MG63 (cell line): ENCODE results near the gene DCANP1. TPM values are rescaled to one million over a fixed set of nuclear protein-coding genes. Genes with fewer than 3 reads are reported as not detected.
"Not testable (repeated sequence)": the region's sequence is repeated elsewhere in the genome, so short reads cannot be mapped to it uniquely, and the experiment has no call there.

Source experiments
- DNase-seq: peaks from one replicate; pipeline ENCODE4 v3.0.0-alpha.2; 2020
- H3K27me3 ChIP-seq: fragments of 250-450 bp; sonication (Bioruptor Pico); 2 replicates; pipeline ENCODE4 v1.5.1; 2020; ENCODE audit warnings: mild to moderate bottlenecking, moderate library complexity
- H3K36me3 ChIP-seq: fragments of 250-450 bp; sonication (Bioruptor Pico); 2 replicates; pipeline ENCODE4 v1.5.1; 2020; ENCODE audit warnings: mild to moderate bottlenecking, moderate library complexity
- H3K4me3 ChIP-seq: fragments of 250-450 bp; sonication (Bioruptor Pico); 2 replicates; pipeline ENCODE4 v1.5.1; 2020; ENCODE audit warnings: mild to moderate bottlenecking, moderate library complexity
- H3K9me3 ChIP-seq: fragments of 250-450 bp; sonication (Bioruptor Pico); 2 replicates; pipeline ENCODE4 v1.5.1; 2020; ENCODE audit warnings: mild to moderate bottlenecking, moderate library complexity
- total RNA-seq: library from RNA; depleted of rRNA; stranded (reverse); fragments of >200 nt; shearing (Covaris generic); gene quantifications from 2 replicates; pipeline ENCODE4 v1.2.3, GENCODE V29; 2014; ENCODE audit warnings: low replicate concordance; rRNA removed

DCANP1 gene, protein sequence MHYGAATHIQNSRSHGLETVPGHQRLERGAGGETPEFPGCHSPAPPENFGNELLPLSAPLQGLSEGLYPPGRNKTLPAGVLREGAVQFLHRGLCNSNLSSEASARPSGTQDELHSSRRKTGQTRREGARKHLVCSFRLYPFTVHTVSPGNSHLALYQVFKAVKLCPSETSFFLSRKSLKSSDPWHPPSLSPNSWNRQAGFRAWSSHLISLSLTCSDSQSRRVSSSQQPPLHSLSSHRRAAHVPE
- total RNA-seq, result not detected in 2 replicates

DNA sequence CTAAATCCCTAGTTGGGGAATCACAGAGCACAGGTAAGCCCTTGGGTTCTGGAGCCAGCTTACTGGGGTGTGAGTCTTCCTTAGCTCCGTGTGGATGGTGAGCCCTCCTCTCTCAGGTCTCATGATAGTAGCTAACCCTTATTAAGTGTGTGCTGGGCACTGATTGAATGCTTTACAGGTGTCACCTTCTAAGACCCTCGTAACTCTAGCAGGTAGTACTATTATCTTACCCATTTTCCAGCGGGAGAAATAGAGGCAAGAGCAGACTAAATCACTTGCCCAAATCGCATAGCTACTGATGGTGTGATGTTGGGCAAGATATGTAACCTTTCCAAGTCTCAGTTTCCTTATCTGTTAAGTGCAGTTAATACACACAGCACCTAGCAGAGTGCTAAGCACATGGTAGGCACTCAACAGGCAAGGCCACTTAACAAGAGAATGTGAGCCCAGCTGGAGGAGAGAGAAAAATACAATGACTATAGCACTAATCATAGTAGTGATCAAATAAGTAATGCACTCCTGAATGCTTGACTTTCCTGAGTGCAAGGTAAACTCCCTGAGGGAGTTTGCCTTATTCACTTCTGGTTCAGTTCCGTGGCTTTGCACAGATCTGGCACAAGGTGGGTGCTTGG, at the start of gene DCANP1:
Gene DCANP1, minus strand, starts transcription at position 51 of the 632 bp plus-strand sequence. CDS start 240 bp downstream, outside the sequence.
- Histone ChIP-seq H3K36me3 (no peaks in the 10 kb centered on the region), H3K4me3 (no peak within 1 kb of the TSS), H3K9me3 (no peaks in the 10 kb centered on the region), H3K27me3 (no peaks in the 10 kb centered on the region)
- DNase-seq, result no peak

DNA sequence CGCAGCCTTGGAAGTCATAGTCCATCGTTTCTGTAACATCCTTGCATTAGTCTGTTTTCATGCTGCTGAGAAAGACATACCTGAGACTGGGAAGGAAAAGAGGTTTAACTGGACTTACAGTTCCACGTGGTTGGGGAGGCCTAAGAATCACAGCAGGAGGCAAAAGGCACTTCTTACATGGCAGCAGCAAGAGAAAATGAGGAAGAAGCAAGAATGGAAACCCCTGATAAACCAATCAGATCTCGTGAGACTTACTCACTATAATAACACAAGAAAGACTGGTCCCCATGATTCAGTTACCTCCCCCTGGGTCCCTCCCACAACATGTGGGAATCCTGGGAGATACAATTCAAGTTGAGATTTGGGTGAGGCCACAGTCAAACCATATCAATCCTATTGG, 48.4 kb upstream of the DCANP1 start:
- DNase-seq, H3K9me3 ChIP-seq, H3K4me3 ChIP-seq, H3K36me3 ChIP-seq, H3K27me3 ChIP-seq: not testable (repeated sequence)

DNA sequence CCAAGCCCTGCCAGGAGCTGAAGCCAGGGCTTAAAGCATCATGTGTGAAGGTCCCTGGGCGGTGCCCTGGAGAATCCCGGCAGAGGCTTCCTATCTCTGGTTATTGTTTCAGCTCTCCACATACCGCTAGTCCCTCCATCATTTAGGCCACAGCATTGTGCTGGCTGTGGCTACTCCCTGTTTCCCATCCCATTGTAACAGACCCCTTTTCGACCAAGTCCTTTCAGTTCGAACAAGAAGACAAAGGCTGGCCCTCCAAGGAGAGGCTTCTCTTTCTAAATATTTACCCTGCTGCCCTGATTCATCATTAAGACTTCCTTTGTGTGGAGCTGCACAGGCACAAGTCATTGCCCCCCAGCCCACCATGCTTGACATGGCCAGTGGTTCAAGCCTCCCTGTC, 47.0 kb upstream of the DCANP1 start:
- Histone ChIP-seq H3K36me3 (no peaks in the 10 kb centered on the region), H3K9me3 (no peaks in the 10 kb centered on the region), H3K27me3 (no peaks in the 10 kb centered on the region), H3K4me3 (no peak overlapping the region)
- DNase-seq, result no peak

DNA sequence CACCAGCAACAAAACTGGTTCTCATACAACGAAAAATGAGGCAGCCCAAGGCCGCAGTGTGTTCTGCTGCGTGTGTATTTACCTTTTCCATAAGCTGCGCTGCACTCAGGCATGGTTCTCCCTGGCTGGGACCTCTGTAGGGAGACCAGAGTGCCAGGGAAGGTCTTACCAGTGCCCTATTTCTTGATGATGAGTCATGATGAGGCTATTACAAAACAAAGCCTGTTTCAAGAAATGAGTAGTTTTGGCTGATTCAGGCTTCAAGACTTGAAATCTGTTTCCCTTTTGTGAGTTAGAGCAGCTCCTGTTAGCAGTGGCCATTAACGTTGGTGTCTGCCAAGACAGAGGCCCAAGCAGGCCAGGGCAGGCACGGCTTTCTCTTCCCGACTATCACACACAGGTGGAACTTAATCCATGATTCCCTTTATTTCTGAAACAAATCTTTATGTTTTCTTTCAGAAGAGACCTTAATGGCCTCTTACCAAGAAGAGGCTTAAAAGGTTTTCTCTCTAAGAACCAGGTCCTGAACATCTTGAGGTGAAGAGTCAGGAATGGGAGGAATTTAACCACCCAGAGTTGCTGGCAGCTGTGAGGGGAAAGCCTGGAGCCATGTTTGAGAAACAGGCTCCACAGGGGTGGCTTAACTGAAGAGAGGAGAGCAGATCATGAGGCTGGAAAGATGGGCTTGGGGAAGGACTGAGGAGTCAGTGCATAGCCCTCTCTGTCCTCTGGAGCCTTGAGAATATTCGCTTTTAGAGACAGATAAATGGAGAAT, 46.4 kb upstream of the DCANP1 start:
- no peaks in the 10 kb centered on the region for H3K27me3 ChIP-seq
- peak; percentile 91 for DNase-seq
- H3K4me3 ChIP-seq, result no peak overlapping the region
- H3K36me3 ChIP-seq, result no peaks in the 10 kb centered on the region
- no peaks in the 10 kb centered on the region for H3K9me3 ChIP-seq

DNA sequence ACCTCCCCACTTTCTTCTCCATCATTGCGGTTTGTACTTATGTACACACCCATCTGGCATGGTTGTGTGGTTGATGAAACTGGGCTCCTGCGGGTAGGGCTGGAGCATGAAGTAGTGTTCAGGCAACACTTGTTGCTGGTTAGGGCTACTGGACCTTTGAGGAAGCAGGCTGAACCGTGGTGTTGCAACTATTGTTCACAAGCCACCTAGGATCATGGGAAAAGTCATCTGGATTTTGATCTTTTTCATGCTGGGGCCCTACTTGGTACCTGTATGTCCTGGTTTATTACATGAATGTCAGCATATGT, 45.1 kb upstream of the DCANP1 start:
- H3K27me3 ChIP-seq, result no peaks in the 10 kb centered on the region
- no peak for DNase-seq
- H3K9me3 ChIP-seq, result no peaks in the 10 kb centered on the region
- no peak overlapping the region for H3K4me3 ChIP-seq
- H3K36me3 ChIP-seq, result no peaks in the 10 kb centered on the region

DNA sequence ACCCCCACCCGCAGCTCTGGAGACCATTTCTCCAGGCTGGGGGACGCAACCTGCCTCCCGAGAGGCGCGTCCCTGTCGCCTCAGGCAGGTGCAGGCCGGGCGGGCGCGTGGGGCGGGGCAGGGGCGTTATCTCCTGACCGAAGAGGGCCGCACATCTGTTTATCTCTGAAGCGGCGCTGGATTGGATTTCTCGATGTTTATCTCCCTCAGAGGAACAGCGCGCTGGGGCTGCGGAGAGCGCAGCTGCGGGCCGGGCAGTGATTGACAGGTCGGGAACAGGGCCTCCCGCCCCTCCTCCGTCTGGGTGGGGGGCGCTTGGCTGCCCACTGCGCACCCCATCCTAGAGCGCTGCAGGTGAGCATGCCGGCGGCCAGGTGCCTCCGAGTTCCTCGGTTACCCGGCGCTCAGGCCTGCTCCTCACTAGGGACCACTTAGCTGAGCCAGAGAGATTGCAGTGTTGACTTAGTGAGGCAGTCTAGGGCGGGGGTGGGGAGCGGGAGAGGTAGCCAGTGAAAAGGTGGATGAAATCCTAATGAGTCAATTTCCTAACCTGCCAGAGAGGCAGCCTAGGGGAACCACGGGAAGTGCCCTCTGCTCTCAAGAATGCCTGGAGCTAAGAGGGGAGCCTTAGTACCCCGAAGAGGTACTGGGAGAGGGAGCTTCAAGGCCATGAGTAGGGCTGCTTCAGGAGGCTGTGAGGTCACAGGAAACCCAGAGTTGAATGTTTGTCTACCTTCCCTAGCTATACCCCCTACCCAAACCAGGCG, 44.6 kb upstream of the DCANP1 start:
- DNase-seq, result no peak
- Histone ChIP-seq H3K4me3 (no peak overlapping the region), H3K27me3 (no peaks in the 10 kb centered on the region), H3K9me3 (no peaks in the 10 kb centered on the region), H3K36me3 (no peaks in the 10 kb centered on the region)

DNA sequence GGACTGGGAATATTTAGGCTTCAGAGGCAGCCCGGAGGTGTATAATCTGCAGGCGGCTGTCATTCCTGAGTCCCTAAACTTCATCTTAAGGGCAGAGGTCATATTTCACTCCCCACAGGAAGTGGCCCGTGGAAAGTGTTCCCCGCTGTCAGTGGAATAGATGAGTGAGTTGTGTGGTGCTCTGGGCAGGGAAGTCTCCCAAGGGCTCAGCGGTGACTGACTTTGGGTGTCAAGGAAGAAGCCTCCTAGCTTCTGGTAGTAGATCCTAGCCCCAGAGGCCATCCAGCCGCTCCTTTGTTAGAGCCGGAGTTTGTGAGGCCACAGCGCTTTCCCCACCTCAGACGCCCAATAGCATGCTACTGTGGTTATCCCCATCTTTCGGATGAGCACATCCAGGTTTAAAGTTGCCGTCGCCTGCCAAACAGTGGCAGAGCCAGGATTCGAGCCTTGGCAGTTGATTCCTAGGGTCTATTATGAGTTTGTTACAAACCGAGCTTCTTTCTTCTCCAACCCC, 43.9 kb upstream of the DCANP1 start:
- Histone ChIP-seq H3K4me3 (no peak overlapping the region), H3K27me3 (no peaks in the 10 kb centered on the region), H3K9me3 (no peaks in the 10 kb centered on the region), H3K36me3 (no peaks in the 10 kb centered on the region)
- no peak for DNase-seq

DNA sequence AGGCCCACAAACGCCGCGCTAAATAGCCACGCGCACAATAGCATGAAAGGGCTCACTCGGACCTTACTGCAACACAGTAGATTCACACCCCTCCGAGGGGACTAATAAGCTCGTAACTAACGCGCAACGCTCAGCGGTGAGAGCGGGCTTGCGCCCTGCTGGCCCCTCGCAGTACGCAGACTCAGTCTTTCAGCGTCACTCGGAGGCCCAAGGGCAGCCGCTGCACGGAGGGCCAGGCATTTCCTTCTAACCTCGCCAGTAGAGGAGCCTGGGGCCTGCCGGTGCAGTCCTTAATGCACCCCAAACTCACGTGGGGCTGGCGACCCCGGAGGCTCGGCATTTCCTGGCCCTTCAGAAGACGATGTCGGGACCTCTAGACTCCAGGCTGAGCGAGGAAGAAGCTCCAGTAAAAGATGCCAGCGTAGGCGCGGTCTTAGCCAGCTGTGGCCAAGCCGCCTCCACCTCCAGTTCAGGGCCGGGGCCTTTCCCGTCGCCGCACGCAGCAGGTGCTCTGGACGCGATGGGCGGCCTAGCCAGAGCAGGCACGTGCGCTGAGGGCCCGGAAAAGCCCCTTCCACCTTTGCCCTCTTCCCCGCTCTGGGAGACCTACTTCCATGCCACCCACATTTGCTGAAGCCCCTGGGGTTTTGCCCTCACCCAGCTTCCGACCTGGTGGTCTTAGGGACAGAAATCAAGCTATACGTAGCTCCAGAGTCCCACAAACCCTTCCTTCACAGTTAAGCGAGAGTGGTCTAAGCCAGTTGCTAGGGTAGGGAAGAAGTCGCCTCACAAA, 43.3 kb upstream of the DCANP1 start:
- DNase-seq, result no peak
- H3K27me3 ChIP-seq, result no peaks in the 10 kb centered on the region

DNA sequence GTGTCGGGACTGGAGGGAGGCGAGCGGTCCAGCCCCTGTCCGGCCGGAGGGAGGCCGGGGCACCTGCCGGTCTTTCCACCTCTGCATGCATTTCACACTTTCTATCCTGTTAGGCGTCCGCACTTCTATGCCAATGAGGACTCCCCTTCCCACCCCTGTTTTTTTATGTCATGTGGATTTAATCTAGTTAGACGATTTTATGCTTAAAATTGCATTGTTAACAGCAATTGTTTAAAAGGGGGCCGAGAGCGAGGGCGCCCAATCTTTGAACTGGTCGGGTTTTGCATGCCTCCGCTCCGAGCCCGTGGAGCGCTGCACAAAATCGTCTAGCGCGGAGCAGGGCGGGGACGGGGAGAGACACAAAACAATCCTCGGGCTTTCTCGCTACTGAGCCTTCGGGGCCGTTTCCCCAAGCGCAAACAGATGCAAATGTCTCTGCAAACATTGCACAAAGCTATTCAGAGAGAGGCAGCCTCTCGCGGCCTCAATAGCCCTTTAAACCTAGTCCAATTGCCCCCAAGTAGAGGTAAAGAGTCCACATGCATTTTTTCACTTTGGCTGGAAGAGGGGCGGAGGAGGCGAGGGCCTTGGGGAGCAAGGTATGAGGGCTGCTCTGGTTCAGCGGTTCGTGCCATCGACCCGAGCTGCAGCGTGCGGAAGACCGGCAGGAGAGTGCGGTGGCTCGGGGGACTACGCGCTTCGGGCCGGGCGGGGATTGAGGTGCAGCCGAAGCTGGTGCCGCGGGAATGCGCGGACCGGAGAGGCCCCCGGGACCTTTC, 42.5 kb upstream of the DCANP1 start:
- DNase-seq, result no peak
- no peaks in the 10 kb centered on the region for H3K27me3 ChIP-seq
- H3K9me3 ChIP-seq, result no peaks in the 10 kb centered on the region
- no peaks in the 10 kb centered on the region for H3K36me3 ChIP-seq
- H3K4me3 ChIP-seq, result no peak overlapping the region

More for the DNA sequence above, 43.3 kb upstream of the DCANP1 start:
- H3K9me3 ChIP-seq, result no peaks in the 10 kb centered on the region
- no peaks in the 10 kb centered on the region for H3K36me3 ChIP-seq
- no peak overlapping the region for H3K4me3 ChIP-seq

DNA sequence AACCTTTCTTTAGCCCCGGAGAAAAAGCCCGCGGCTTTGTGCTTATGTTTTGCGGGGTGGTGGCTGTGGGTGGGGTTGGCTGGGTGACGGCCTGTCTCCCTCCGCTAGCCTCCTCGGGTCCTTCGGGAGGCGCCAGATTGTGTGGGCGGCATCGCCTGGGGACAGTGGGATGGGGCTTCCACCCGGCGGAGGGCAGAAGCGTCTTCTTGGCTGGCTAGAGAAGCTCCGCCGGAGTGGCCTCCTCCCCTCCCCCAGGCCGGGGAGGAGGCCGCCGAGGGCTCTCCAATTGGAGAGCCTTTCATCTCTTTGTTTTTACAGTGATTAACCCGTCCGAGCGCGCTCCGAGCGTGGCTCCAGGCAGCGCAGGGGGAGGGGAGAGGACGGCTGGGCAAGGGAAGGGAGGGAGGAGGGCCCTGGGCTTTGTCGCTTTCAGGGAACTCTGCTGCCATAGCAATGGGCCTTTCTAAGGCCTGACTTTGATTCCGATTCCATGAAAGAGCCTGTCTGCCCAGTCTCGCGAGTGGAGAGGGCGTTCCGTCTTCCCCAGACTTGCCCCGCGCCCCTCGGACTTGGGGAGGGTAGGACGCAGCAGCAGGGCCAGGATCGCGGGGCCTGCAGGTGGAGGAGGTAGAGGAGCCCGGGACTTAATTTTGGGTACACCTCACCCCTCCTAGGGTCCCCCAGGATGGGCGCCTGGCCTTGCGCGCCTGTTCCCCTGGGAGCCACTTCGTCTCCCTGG, 41.7 kb upstream of the DCANP1 start:
- Histone ChIP-seq H3K27me3 (no peaks in the 10 kb centered on the region), H3K9me3 (no peaks in the 10 kb centered on the region), H3K4me3 (peak overlapping the region; percentile 27), H3K36me3 (no peaks in the 10 kb centered on the region)
- DNase-seq, result peak; percentile 90

DNA sequence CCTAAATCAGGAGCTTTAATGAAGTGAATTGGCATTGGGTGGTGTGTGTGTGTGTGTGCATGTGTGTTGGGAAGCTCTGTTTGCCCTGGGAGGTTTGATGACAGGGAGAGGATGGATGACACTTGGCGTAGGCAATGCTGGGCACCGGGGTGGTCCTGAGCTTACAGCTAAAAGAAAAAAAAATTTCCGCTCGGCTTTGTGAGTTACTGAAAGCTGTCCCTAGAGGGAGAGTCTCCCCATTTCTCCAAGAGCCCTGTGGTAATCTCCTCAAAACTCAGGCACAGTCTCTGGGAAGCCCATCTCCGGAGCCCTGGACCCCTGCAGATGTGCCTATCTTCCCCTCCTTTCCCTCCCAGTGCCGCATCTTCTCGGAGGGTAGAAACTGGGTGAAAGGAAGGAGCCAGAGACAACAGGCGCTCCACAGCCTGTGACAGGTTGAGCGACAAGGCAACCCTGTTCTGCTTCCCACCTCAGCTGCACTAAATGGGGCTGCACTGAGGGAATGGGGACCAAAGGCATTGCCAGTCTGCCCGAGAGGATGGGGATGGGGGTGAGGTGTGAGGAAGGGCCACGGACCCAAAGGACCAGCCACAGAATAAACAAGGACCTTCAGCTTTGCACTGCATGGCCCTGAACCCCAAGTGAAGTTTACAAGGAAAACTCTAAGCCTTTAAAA, 40.8 kb upstream of the DCANP1 start:
- no peaks in the 10 kb centered on the region for H3K36me3 ChIP-seq
- no peaks in the 10 kb centered on the region for H3K9me3 ChIP-seq
- DNase-seq, result no peak
- no peak overlapping the region for H3K4me3 ChIP-seq
- H3K27me3 ChIP-seq, result no peaks in the 10 kb centered on the region

DNA sequence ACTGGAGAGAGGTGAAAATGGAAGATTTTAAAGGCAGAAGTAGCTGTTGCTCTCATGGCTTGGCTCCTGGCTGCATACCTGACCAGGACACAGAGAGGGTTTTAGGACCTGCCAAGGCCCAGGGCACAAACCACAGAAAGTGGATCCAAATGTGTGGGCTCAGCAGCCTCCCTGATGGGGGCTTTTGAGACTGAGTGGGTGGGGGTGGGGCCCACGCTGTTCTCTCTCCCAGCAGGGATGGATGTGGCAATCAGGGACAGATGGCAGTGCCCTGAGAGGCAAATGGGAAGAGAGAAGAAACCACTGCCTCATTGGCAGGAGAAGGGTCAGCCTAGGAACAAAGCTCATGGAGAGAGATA, 39.9 kb upstream of the DCANP1 start:
- DNase-seq, result no peak
- Histone ChIP-seq H3K9me3 (no peaks in the 10 kb centered on the region), H3K4me3 (no peak overlapping the region), H3K27me3 (no peaks in the 10 kb centered on the region), H3K36me3 (no peaks in the 10 kb centered on the region)

DNA sequence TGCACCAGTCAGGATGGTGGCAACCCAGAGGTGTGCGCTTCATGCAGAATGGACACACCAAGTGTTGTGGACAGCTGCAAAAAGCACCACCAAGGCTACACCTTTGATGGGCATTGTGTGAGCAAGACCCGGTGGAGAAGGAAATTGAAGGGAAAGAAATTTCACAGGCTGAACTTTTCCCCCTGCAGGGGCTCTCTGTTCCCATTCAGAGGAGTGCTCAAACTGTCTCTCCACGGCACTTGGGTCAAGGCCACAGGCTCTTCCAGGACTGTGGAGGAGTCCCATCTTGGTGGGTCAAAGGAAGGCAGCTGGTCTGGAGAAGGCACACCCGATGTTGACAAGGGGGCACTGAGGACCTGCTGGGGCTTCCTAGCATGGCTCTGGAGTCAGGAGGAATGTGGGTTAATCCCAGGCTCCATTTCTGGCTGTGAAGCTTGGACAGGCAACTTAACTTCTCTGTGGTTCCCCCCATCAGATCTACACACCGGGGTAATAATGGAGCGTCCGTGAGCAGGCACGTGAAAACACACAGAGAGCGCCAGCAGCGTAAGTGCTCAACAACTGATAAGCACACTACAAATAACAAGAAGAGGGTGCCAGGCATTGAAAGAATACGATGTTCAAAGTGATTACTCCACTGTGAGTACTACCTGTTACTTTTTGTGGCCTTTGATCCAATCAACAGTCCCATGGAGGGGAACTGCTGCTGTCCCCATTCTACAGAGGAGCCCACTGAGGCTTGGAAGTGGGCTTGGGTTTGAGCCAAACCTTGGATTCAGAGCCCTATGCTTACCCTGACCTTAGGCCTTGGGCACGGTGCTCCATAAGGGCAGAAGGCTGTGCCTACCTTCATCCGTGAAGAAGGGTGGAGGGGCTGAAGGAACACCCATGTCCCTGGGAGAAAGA, 39.2 kb upstream of the DCANP1 start:
- H3K36me3 ChIP-seq, result no peaks in the 10 kb centered on the region
- DNase-seq, result no peak
- no peaks in the 10 kb centered on the region for H3K9me3 ChIP-seq
- no peaks in the 10 kb centered on the region for H3K27me3 ChIP-seq
- H3K4me3 ChIP-seq, result no peak overlapping the region

DNA sequence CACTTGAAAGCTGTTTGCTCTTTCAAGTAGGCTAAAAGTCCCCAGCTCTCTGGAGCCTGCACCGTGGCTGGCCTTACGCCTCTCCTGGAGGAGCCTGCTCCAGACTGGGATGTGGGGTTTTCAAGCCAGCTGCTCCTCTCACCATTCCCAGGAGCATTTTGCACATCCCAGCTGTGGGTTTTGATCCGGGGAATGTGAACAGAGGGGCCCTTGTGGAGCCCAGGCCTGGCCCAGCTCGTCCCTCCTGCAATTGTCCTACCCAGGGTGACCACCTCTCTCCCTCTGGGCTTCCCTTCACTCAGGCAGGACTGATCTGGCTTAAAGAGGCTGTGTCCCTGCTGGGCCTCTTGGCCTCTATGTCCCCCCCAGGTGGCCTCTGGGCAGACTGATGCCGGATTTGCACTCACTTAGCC, 37.5 kb upstream of the DCANP1 start:
- H3K36me3 ChIP-seq, result no peaks in the 10 kb centered on the region
- H3K27me3 ChIP-seq, result no peaks in the 10 kb centered on the region
- DNase-seq, result no peak
- no peaks in the 10 kb centered on the region for H3K9me3 ChIP-seq
- H3K4me3 ChIP-seq, result no peak overlapping the region
